Adipocyte (in vitro differentiated cells): ENCODE results near the gene CHAD.
A peak's percentile ranks its signal among the peaks of the same experiment; 100 is the strongest.
"Not testable (repeated sequence)": the region's sequence is repeated elsewhere in the genome, so short reads cannot be mapped to it uniquely, and the experiment has no call there.

Experiments used
- DNase-seq: peaks from one replicate; pipeline ENCODE4 v3.0.0-alpha.2; 2015; ENCODE audit warnings: low read depth
- H3K27me3 ChIP-seq: replicated peaks from 2 replicates; pipeline ENCODE4 v1.7.0; 2013; ENCODE audit warnings: mild to moderate bottlenecking, low read length, moderate library complexity; ENCODE audit not compliant: control insufficient read depth, insufficient read depth
- H3K36me3 ChIP-seq: 2 replicates; pipeline ENCODE4 v1.7.0; 2013; ENCODE audit warnings: low read length, mild to moderate bottlenecking, moderate library complexity; ENCODE audit not compliant: control insufficient read depth, insufficient read depth, severe bottlenecking
- H3K4me1 ChIP-seq: 2 replicates; pipeline ENCODE4 v1.7.0; 2013; ENCODE audit warnings: mild to moderate bottlenecking, low read length, moderate library complexity; ENCODE audit not compliant: control insufficient read depth, insufficient read depth
- H3K4me3 ChIP-seq: 2 replicates; pipeline ENCODE4 v1.7.0; 2013; ENCODE audit warnings: mild to moderate bottlenecking, low read length, moderate library complexity
- H3K9ac ChIP-seq: 2 replicates; pipeline ENCODE4 v1.7.0; 2013; ENCODE audit warnings: mild to moderate bottlenecking, low read length, moderate library complexity
- H3K9me3 ChIP-seq: 2 replicates; pipeline ENCODE4 v1.7.0; 2013; ENCODE audit warnings: mild to moderate bottlenecking, low read length, moderate library complexity; ENCODE audit not compliant: control insufficient read depth

Gene CHAD

GRCh38 chr17:50424246-50424995 is 44.3 kb downstream of the CHAD start:
- Histone ChIP-seq H3K4me3 (peak overlapping the region; percentile 80), H3K9me3 (no peaks in the 10 kb centered on the region), H3K27me3 (no peaks in the 10 kb centered on the region), H3K36me3 (peaks cover 6% of the 10 kb centered on the region), H3K9ac (peak overlapping the region; percentile 87), H3K4me1 (peaks cover 71% of the 10 kb centered on the region)
- no peak for DNase-seq

- no peak overlapping the region for H3K9ac ChIP-seq
- peaks cover 3% of the 10 kb centered on the region for H3K36me3 ChIP-seq
- H3K9me3 ChIP-seq: no peaks in the 10 kb centered on the region
- DNase-seq: peak; percentile 41
- H3K27me3 ChIP-seq: no peaks in the 10 kb centered on the region
- H3K4me1 ChIP-seq: peaks cover 68% of the 10 kb centered on the region
- H3K4me3 ChIP-seq: no peak overlapping the region
These were observed 45.0 kb downstream of the CHAD start for GRCh38 chr17:50423553-50424159.

- peaks cover under 1% of the 10 kb centered on the region for H3K36me3 ChIP-seq
- H3K9me3 ChIP-seq: no peaks in the 10 kb centered on the region
- no peak overlapping the region for H3K9ac ChIP-seq
- peaks cover 63% of the 10 kb centered on the region for H3K4me1 ChIP-seq
- H3K4me3 ChIP-seq: no peak overlapping the region
- H3K27me3 ChIP-seq: no peaks in the 10 kb centered on the region
- DNase-seq: no peak
These were observed 45.9 kb downstream of the CHAD start for GRCh38 chr17:50422738-50423137.

- H3K4me1 ChIP-seq: peaks cover 52% of the 10 kb centered on the region
- no peaks in the 10 kb centered on the region for H3K36me3 ChIP-seq
- H3K27me3 ChIP-seq: no peaks in the 10 kb centered on the region
- H3K9me3 ChIP-seq: no peaks in the 10 kb centered on the region
- H3K4me3 ChIP-seq: peak overlapping the region; percentile 80
- H3K9ac ChIP-seq: peak overlapping the region; percentile 57
- peak; percentile 27 for DNase-seq
These were observed 47.2 kb downstream of the CHAD start for GRCh38 chr17:50421308-50422051.

- Histone ChIP-seq H3K27me3 (no peaks in the 10 kb centered on the region), H3K4me1 (peaks cover 50% of the 10 kb centered on the region), H3K36me3 (no peaks in the 10 kb centered on the region), H3K9me3 (no peaks in the 10 kb centered on the region), H3K4me3 (peak overlapping the region; percentile 80), H3K9ac (peak overlapping the region; percentile 7)
- peak; percentile 36 for DNase-seq
These were observed 48.1 kb downstream of the CHAD start for GRCh38 chr17:50420419-50421112.

GRCh38 chr17:50419577-50419976 is 49.1 kb downstream of the CHAD start:
- H3K4me1 ChIP-seq: peaks cover 40% of the 10 kb centered on the region
- H3K36me3 ChIP-seq, H3K9me3 ChIP-seq, H3K9ac ChIP-seq, H3K4me3 ChIP-seq, H3K27me3 ChIP-seq, DNase-seq: not testable (repeated sequence)

GRCh38 chr17:50414808-50415207 is 53.9 kb downstream of the CHAD start:
- Histone ChIP-seq H3K27me3 (no peaks in the 10 kb centered on the region), H3K36me3 (no peaks in the 10 kb centered on the region), H3K9ac (no peak overlapping the region), H3K4me3 (no peak overlapping the region), H3K9me3 (no peaks in the 10 kb centered on the region), H3K4me1 (peaks cover under 1% of the 10 kb centered on the region)
- DNase-seq: no peak
